Measurements from ENCODE around the gene SFTPD.

SFTPD gene

GRCh38 chr10:79936625-79937615 lies 12.0 kb downstream of the SFTPD start:
- no peaks in the 10 kb centered on the region for H3K4me1 ChIP-seq (ENCODE audit: control insufficient read depth, insufficient read depth, low read length)
- WGBS, 2 experiments, result 73 to 84% methylated on average over 8 to 9 of the region's 9 CpGs
- no peaks in the 10 kb centered on the region for H3K27me3 ChIP-seq (ENCODE audit: control insufficient read depth, insufficient read depth, low read length, poor library complexity, severe bottlenecking)
- H3K9me3 ChIP-seq (ENCODE audit: control insufficient read depth, low read length), result no peaks in the 10 kb centered on the region
- H3K36me3 ChIP-seq (ENCODE audit: control insufficient read depth, insufficient read depth, low read length), result no peaks in the 10 kb centered on the region
- no peak overlapping the region for H3K4me3 ChIP-seq (ENCODE audit: insufficient read depth, low read depth, low read length)
- no peak overlapping the region for H3K27ac ChIP-seq (ENCODE audit: insufficient read depth, low read depth, low read length, poor library complexity, severe bottlenecking)

DNA sequence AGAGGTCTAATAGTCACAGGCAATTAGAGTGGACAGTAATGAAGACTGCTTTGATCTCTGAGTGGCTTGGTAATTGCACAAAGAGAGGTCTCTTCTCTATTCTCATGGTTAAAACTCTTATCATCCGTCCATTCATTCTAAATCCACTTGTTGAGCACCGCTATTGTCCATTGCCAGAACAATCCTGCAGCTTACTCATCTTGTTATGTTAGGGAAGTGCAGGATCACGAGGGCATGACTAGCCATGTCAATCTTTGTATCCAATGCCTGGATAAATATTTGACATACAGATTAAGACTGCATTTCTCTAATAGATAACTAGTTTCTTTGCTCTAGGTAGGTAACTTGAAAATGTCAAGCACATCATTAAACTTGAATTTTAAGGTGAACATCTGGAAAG lies 14.9 kb downstream of the SFTPD start:
- H3K4me3 ChIP-seq (ENCODE audit: insufficient read depth, low read depth, low read length), result no peak overlapping the region
- no peaks in the 10 kb centered on the region for H3K4me1 ChIP-seq (ENCODE audit: control insufficient read depth, insufficient read depth, low read length)
- H3K27ac ChIP-seq (ENCODE audit: insufficient read depth, low read depth, low read length, poor library complexity, severe bottlenecking), result no peak overlapping the region
- 81 to 90% methylated on average over 3 of the region's 3 CpGs for WGBS, 2 experiments
- peaks cover 11% of the 10 kb centered on the region for H3K27me3 ChIP-seq (ENCODE audit: control insufficient read depth, insufficient read depth, low read length, poor library complexity, severe bottlenecking)
- no peaks in the 10 kb centered on the region for H3K36me3 ChIP-seq (ENCODE audit: control insufficient read depth, insufficient read depth, low read length)
- H3K9me3 ChIP-seq (ENCODE audit: control insufficient read depth, low read length), result no peaks in the 10 kb centered on the region

DNA sequence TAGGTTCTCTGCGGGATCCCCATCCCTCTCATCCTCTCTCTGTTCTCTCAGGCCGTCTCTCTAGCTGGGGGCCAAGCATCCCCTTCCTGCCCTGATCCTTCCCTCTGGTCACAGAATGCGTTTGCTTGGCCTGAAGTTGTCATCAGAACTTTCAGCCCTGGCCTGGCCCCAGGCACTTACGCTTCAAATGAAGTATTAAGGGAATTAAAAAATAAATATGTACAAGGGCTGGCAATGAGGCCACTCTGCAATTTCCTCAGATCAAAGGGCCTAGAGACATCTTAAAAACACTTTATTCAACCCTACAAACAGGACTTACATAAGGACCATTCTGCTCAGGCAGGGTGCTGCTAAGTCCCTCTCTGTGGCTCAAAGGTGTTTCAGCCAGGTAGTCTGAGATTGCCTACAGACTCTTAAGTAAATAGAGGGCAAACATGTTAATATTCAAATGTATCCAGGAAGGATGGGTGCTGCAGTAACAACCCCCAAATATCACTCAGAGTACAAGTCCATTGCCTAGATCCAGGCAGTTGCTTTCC lies 16.0 kb downstream of the SFTPD start:
- no peak overlapping the region for H3K4me3 ChIP-seq (ENCODE audit: insufficient read depth, low read depth, low read length)
- WGBS, 2 experiments, result 87 to 92% methylated on average over 4 of the region's 4 CpGs
- H3K27ac ChIP-seq (ENCODE audit: insufficient read depth, low read depth, low read length, poor library complexity, severe bottlenecking), result no peak overlapping the region
- H3K27me3 ChIP-seq (ENCODE audit: control insufficient read depth, insufficient read depth, low read length, poor library complexity, severe bottlenecking), result peaks cover 11% of the 10 kb centered on the region
- H3K4me1 ChIP-seq (ENCODE audit: control insufficient read depth, insufficient read depth, low read length), result no peaks in the 10 kb centered on the region
- H3K9me3 ChIP-seq (ENCODE audit: control insufficient read depth, low read length), result no peaks in the 10 kb centered on the region
- no peaks in the 10 kb centered on the region for H3K36me3 ChIP-seq (ENCODE audit: control insufficient read depth, insufficient read depth, low read length)

DNA sequence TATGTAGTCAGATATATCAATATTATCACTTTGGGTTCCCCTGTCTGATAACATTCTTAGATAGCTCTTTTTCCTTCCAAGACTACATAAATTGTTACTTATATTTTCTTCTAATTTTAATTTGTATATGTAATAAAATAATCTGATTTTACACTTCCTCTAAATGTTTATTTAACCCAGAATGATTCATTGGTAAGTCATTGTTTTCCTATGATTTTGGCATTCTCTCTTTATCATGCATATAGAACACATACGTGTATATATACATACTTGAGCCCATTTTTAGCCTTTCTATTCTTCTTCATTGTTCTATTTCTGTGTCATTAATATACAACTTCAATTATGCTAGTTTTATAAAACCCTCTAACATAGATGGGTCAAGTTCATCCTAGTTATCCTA lies 16.6 kb downstream of the SFTPD start:
- no peaks in the 10 kb centered on the region for H3K36me3 ChIP-seq (ENCODE audit: control insufficient read depth, insufficient read depth, low read length)
- H3K27ac ChIP-seq (ENCODE audit: insufficient read depth, low read depth, low read length, poor library complexity, severe bottlenecking), result no peak overlapping the region
- no peaks in the 10 kb centered on the region for H3K4me1 ChIP-seq (ENCODE audit: control insufficient read depth, insufficient read depth, low read length)
- H3K9me3 ChIP-seq (ENCODE audit: control insufficient read depth, low read length), result no peaks in the 10 kb centered on the region
- no peak overlapping the region for H3K4me3 ChIP-seq (ENCODE audit: insufficient read depth, low read depth, low read length)
- peaks cover 11% of the 10 kb centered on the region for H3K27me3 ChIP-seq (ENCODE audit: control insufficient read depth, insufficient read depth, low read length, poor library complexity, severe bottlenecking)
- WGBS, 2 experiments, result 100% methylated on average over 1 of the region's 1 CpG

DNA sequence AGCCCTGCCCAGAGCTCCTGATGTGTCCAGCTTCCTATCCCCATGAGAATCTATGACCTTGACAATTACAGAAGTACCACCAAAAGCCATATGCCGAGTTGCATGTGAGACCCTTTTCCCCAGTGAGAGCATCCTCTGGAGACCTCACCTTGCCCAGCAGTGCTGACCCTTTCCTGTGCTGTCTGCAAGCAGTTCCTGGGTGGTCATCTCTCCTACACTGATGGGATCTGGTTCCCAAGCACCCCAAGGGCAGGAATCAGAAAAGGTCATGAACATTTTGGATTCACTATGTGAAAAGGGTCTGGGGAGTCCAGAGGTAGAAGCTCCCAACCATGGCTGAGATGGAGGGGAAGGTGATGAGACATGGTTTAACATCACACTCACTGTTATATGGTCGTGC lies 18.2 kb downstream of the SFTPD start:
- H3K27me3 ChIP-seq (ENCODE audit: control insufficient read depth, insufficient read depth, low read length, poor library complexity, severe bottlenecking), result peaks cover 11% of the 10 kb centered on the region
- H3K36me3 ChIP-seq (ENCODE audit: control insufficient read depth, insufficient read depth, low read length), result no peaks in the 10 kb centered on the region
- WGBS, 2 experiments, result 56 to 74% methylated on average over 2 of the region's 2 CpGs
- H3K27ac ChIP-seq (ENCODE audit: insufficient read depth, low read depth, low read length, poor library complexity, severe bottlenecking), result no peak overlapping the region
- no peaks in the 10 kb centered on the region for H3K9me3 ChIP-seq (ENCODE audit: control insufficient read depth, low read length)
- H3K4me3 ChIP-seq (ENCODE audit: insufficient read depth, low read depth, low read length), result no peak overlapping the region
- no peaks in the 10 kb centered on the region for H3K4me1 ChIP-seq (ENCODE audit: control insufficient read depth, insufficient read depth, low read length)

GRCh38 chr10:79930267-79930666 lies 18.6 kb downstream of the SFTPD start:
- Histone ChIP-seq H3K4me3 (ENCODE audit: insufficient read depth, low read depth, low read length) (no peak overlapping the region), H3K36me3 (ENCODE audit: control insufficient read depth, insufficient read depth, low read length) (no peaks in the 10 kb centered on the region), H3K27me3 (ENCODE audit: control insufficient read depth, insufficient read depth, low read length, poor library complexity, severe bottlenecking) (peaks cover 11% of the 10 kb centered on the region), H3K4me1 (ENCODE audit: control insufficient read depth, insufficient read depth, low read length) (no peaks in the 10 kb centered on the region), H3K9me3 (ENCODE audit: control insufficient read depth, low read length) (no peaks in the 10 kb centered on the region), H3K27ac (ENCODE audit: insufficient read depth, low read depth, low read length, poor library complexity, severe bottlenecking) (no peak overlapping the region)
- 88 to 90% methylated on average over 2 to 3 of the region's 4 CpGs for WGBS, 2 experiments

DNA sequence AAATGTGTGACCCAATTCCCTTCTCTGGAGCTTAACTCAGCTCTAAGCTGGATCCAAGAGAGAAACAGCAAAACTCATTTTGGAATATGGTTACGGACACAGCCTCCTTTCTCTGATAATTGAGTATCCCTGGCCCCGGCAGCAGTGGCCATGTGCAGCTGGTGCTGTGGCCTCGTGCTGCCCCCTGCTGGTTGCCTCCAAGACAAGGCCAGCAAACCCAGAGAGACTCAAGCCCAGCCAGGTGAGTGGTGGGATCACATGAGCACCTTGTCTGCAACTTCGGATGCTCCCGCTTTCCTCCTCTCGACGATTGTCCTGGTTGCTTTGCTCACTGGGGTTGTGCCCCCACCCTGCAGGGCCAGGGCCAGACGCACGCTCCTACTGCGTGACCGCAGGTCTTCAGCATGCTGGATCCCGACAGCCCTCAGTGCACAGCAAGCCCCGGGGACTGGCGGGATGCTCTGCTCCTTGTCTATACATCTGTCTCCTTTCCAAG lies 19.4 kb downstream of the SFTPD start:
- peaks cover 11% of the 10 kb centered on the region for H3K27me3 ChIP-seq (ENCODE audit: control insufficient read depth, insufficient read depth, low read length, poor library complexity, severe bottlenecking)
- 38 to 39% methylated on average over 14 of the region's 14 CpGs for WGBS, 2 experiments

GRCh38 chr10:79928028-79928583 lies 20.8 kb downstream of the SFTPD start:
- Histone ChIP-seq H3K9me3 (ENCODE audit: control insufficient read depth, low read length) (no peaks in the 10 kb centered on the region), H3K27ac (ENCODE audit: insufficient read depth, low read depth, low read length, poor library complexity, severe bottlenecking) (no peak overlapping the region), H3K4me1 (ENCODE audit: control insufficient read depth, insufficient read depth, low read length) (no peaks in the 10 kb centered on the region), H3K27me3 (ENCODE audit: control insufficient read depth, insufficient read depth, low read length, poor library complexity, severe bottlenecking) (peaks cover 11% of the 10 kb centered on the region), H3K36me3 (ENCODE audit: control insufficient read depth, insufficient read depth, low read length) (no peaks in the 10 kb centered on the region), H3K4me3 (ENCODE audit: insufficient read depth, low read depth, low read length) (no peak overlapping the region)
- 81 to 82% methylated on average over 7 of the region's 7 CpGs for WGBS, 2 experiments

More for the DNA sequence above, 19.4 kb downstream of the SFTPD start:
- no peak overlapping the region for H3K4me3 ChIP-seq (ENCODE audit: insufficient read depth, low read depth, low read length)
- no peaks in the 10 kb centered on the region for H3K36me3 ChIP-seq (ENCODE audit: control insufficient read depth, insufficient read depth, low read length)
- no peaks in the 10 kb centered on the region for H3K4me1 ChIP-seq (ENCODE audit: control insufficient read depth, insufficient read depth, low read length)
- no peaks in the 10 kb centered on the region for H3K9me3 ChIP-seq (ENCODE audit: control insufficient read depth, low read length)
- no peak overlapping the region for H3K27ac ChIP-seq (ENCODE audit: insufficient read depth, low read depth, low read length, poor library complexity, severe bottlenecking)

DNA sequence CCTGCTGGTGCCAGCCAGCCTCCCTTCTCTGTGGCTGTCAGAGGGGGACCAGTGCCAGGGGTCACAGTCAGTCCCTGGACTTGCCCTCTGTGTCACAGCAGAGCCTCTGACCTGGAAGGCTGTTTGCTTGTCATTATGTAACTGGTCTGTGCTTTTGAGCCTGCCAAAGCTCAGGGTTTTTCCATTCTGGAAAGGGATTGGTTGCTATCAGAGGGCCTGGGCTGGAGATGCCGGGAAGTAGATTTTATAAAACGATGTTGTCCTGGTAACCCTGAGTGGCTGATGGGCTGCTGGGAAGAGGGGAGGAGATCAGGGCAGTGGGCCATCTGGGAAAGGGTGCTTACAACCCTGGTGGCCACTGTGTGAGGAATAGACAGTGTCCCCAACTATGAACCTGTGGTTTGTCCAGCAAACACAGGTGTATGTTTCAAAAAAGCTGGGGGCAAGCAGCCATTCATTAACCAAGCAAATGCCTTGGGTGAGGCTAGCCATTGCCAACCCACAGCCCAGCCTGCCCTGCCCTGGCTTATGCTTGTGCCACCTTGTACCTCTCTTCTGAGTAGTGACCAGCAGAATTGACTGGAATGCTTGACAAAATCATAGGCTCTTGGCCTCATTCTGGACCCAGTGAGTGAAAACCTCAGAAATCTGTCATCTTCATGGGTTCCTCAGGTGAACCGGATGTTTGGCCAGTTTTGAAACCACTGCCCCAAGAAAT lies 21.6 kb downstream of the SFTPD start:
- Histone ChIP-seq H3K4me3 (ENCODE audit: insufficient read depth, low read depth, low read length) (no peak overlapping the region), H3K4me1 (ENCODE audit: control insufficient read depth, insufficient read depth, low read length) (no peaks in the 10 kb centered on the region), H3K27ac (ENCODE audit: insufficient read depth, low read depth, low read length, poor library complexity, severe bottlenecking) (no peak overlapping the region), H3K36me3 (ENCODE audit: control insufficient read depth, insufficient read depth, low read length) (no peaks in the 10 kb centered on the region), H3K9me3 (ENCODE audit: control insufficient read depth, low read length) (no peaks in the 10 kb centered on the region), H3K27me3 (ENCODE audit: control insufficient read depth, insufficient read depth, low read length, poor library complexity, severe bottlenecking) (peaks cover 11% of the 10 kb centered on the region)
- WGBS, 2 experiments, result 92 to 95% methylated on average over 3 of the region's 3 CpGs

GRCh38 chr10:79926037-79926436 lies 22.9 kb downstream of the SFTPD start:
- no peaks in the 10 kb centered on the region for H3K4me1 ChIP-seq (ENCODE audit: control insufficient read depth, insufficient read depth, low read length)
- no peak overlapping the region for H3K27ac ChIP-seq (ENCODE audit: insufficient read depth, low read depth, low read length, poor library complexity, severe bottlenecking)
- WGBS, 2 experiments, result 81 to 82% methylated on average over 7 of the region's 7 CpGs
- no peaks in the 10 kb centered on the region for H3K36me3 ChIP-seq (ENCODE audit: control insufficient read depth, insufficient read depth, low read length)
- H3K4me3 ChIP-seq (ENCODE audit: insufficient read depth, low read depth, low read length), result no peak overlapping the region
- H3K27me3 ChIP-seq (ENCODE audit: control insufficient read depth, insufficient read depth, low read length, poor library complexity, severe bottlenecking), result peaks cover 10% of the 10 kb centered on the region
- no peaks in the 10 kb centered on the region for H3K9me3 ChIP-seq (ENCODE audit: control insufficient read depth, low read length)

All from ectodermal cell (in vitro differentiated cells).